ENCODE measurements around the gene ASTN1.
A peak's percentile ranks its signal among the peaks of the same experiment; 100 is the strongest.

ASTN1 gene

GRCh38 chr1:176919386-176920378 lies 244.8 kb downstream of the ASTN1 start:
- no peak for DNase-seq

DNA sequence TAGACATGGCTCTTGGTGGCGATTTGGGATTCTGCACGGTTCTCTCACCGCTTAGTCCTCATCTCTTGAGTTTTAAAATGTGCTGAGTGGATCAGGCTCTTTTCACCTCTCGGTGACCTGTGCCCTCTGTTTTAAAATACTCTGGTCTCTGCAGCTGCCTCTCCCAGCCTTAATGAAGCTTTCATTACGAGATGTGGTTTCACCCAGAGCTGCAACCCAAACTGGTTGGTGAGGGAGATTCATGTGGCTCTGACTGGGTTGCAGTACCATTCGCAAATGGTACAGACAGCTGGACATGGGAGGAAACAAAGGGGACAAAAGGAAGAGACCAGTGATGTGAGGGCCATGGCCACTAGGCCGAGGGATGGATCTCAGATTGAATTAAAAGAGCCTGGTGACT lies 258.9 kb downstream of the ASTN1 start:
- DNase-seq = no peak

DNA sequence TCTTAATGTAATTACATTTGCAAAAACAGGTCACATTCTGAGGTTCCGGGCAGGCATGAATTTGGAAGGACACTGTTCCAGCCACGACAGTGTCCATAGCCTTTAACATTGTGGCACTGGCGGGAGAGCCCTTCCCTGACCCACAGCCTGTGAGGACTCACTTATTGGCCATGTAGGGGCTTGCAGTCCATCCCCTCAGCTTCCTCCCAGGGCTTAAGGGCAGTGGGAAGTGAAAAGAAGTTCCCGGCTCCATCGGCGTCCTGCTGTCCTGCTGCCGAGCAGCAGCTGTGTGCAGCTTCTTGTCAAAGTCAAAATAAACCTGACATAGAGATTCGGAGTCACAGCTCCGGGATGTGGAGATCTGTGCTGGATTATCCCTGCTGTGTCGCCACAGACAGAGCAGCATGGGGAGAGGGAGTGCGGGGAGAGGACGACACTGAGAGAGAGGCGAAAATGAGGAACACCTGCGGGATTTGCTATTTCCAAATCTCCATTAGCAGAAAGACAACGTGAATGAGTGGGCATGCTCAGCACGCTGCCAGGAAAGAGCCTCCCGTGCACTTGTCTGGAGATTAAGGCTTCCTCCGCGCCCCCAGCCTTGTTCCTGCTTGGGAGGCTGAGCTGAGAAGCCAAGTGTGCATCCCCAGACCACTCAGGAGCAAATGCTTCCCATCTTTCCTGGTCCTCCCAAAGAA lies 260.3 kb downstream of the ASTN1 start:
- peak; percentile 46 for DNase-seq

DNA sequence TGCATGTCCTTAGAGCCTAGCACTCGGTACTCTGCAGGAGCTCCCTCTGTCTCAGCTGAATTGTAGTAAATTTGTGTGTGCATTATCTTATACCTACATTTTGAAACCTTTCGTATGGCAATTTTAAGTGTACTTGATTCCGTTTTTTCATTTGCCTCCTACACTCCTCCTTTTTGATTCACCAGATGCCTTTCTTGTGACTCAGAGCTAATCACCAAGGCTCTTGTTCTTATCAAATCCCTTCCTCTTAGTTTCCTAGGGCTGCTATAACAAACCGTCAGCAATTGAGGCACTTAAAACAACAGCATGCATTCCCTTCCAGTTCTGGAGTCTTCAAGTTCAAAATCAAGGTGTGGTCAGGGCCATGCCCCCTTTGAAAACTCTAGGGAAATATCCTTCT lies 261.0 kb downstream of the ASTN1 start:
- DNase-seq = peak; percentile 49

- DNase-seq = no peak
Measured at GRCh38 chr1:176899321-176899720, 265.2 kb downstream of the ASTN1 start.

DNA sequence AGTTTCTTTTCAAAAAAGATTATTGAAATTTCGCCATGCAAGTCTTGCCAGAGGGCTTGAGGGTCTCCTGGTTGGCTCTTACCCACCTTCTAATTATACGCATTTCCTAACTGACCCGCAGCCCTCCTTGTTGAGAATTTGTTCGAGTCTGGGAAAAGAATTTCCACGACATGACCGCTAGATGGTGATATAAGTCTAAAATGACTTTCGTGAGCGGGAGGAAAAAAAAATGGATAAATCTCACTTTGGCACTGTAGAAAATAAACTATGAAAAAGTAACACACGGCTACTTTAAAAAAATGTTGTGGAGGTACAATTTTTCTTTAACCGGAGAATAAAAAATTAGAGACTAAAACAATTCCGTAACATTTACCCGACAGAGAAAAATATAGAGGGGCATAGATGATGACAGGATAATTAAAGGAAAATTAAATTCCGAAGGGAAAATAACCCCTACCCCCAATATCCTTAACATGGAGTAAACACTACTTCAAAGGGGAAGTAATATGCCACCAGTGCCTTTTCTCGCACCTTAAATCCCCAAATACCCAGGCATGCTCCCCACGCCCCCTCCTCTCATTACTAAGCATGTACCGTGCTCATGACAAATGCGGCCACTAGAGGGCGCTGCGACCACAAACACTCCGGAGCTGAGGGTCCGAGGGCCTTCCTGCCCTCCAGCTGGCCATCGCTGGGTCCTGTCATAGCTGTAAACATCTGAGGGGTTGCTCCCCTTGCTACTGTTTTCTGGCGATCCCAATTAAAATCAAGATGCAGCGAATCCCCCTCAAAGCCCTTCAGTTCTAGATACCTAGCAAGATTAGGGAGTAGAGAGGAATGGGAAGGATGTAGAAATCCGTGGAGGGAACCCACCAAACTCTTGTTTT lies 266.9 kb downstream of the ASTN1 start:
- peak; percentile 91 for DNase-seq

- no peak for DNase-seq
Measured at GRCh38 chr1:176896216-176896615, 268.3 kb downstream of the ASTN1 start.

- no peak for DNase-seq
Measured at GRCh38 chr1:176894450-176894849, 270.1 kb downstream of the ASTN1 start.

DNA sequence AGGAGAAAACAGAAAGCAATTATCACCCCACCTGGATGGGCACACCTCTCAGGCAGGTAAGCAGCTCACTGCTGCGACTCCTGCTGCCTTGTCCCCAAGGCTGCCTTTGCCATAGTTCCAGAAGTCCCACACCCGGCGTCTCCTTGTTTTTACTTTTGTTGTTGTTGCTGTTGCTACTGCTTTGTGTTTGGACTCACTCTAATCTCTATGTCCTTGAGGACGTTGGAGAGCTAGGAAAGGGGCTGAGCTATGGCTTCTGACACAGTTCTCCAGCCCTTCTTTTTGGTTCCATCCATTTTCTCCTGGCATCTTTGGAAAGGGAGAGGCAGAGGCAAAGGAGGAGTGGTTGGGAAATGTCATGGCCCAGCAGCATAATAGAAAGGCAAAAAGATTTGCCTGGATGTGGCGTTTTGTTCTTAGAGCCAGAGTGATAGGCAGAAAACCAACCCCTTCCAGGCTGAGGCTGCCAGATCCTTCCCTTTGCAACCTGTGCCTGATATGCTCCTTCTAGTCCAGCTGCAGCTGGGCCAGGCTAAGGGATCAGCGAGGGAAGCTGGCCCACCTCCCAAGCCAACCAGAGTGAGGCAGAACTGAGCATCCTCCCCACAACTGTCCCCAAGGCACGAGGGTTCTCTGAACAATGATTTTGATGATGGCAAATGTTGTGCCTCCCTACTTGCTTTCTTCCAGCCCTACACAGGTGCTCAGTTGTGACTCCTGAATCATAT lies 270.7 kb downstream of the ASTN1 start:
- DNase-seq = no peak

- DNase-seq = no peak
Measured at GRCh38 chr1:176888471-176889032, 276.0 kb downstream of the ASTN1 start.

GRCh38 chr1:176885751-176886150 lies 278.8 kb downstream of the ASTN1 start:
- no peak for DNase-seq

DNA sequence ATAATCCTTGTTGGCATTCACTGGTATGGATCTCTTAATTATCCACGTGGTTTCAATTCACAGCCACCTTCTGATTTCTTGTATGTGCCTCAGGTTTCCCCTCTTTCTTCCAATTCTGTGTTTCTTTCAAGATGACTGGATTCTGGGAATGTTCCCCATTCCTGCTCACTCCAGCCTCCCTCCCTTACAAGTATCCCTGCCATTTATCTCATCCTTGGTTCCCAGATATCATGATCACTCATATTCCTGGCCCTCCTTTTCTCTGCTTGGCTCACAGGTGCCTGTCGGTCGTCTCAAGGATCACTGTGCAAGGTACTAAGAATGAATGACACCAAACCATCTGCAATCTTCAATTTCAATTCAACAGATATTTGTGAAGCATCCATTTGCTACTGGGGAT lies 279.2 kb downstream of the ASTN1 start:
- no peak for DNase-seq

DNA sequence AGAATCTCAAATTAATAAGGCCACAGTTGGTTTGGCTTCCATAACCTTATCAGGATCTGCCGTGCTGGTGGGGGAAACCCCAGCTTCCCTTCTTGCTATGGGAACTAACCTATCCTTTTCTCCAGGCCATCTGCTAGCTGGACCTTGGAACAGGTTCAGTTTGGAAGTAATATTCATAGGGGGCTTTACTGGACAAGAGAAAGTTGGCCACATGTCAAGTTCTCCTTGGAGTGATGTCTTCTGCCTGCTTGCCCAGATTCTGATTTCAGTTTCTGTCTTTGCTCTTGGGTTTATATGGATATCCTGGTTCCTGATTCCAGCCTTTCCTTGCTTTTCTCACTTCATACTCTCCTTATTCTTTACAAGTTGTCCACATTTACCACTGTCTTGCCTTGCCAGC lies 279.6 kb downstream of the ASTN1 start:
- no peak for DNase-seq

- DNase-seq = no peak
Measured at GRCh38 chr1:176884286-176884685, 280.2 kb downstream of the ASTN1 start.

DNA sequence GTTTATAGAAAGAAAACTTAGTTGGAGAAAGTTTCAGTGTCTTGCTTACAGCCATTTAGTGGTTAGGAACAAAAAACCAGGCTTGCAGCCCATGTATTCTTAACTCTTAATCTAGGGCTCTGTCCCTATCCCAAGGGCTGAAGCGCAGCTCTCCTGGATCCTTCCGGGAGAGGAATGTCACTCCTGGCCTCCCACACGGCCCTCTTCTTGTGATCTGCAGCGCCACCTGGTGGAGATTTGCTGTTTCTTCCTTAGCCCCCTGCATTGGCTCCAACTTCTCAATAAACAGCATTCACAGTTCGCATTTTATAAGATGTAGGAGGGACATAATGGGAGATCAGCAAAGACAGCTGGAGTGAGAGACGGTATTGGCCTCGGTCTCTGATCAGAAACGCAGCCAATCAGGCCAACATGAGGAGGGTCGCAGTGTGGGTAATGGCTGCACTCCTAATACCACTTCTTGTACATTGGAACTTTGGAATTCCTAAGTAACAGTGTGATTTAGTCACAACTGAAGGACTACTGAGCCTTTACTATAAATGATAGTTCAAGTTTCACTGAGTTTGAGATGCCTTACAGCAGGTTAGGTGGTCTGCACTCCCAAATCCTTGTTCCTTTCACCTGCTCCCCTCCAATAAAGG lies 283.4 kb downstream of the ASTN1 start:
- DNase-seq = peak; percentile 97

DNA sequence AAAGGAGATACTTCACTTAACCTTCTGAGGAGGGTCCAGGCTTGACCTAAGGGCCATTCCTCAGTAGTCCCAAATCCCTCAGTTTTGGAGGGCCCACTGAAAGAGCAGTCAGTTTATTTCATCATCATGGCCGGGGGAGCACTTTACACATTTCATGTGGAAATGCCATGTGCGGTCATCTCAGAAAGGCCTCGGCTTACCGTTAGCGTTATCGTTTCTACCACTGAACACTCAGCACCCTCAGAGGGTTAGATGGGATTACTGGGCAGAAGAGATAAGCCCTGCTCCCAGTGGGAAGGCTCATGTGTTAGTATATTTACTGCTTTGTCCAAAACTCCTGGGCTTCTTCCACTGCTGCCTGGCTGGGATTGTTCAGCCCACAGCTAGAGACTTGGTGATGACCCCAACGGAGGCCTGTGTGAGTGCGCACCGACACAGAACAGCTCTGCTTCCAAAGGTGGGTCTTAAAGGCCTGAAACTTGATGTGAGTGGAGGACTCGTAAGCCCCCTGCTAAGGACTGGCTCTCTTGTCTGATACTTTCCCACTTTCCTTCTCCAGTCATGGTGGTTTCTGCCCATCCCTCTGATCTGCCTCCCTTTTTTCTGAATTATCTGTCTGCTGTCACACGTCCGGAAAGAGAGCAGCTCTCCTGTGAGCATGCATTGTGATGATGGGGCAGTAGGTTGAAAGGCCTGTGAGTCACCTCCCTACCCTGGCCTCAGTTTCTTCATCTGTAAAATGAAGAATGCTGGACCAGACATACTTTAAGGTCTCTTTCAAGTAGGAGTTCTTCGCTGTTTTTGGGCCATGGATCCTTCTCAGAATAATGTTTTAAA lies 284.5 kb downstream of the ASTN1 start:
- DNase-seq = peak; percentile 46

GRCh38 chr1:176878750-176879536 lies 285.6 kb downstream of the ASTN1 start:
- DNase-seq = peak; percentile 62

DNA sequence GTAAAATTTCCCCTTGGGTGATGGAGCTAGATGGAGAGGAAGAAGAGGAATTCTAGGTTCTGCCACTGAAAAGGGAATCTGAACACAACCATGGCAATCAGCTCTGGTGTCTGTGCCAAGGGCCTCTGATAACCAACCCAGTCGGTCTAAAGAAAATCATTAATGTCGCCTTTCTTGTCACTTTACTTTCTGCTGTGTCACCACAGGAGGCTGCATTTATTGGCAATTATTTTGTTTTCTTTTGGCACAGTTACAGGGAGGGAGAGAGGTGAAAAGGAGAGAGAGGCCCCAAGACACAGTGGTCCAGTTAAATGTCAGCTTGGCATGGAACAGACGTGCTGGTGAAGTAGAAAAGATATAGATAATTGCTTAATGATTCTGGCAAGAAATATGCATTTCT lies 287.0 kb downstream of the ASTN1 start:
- no peak for DNase-seq

GRCh38 chr1:176876966-176877515 lies 287.5 kb downstream of the ASTN1 start:
- DNase-seq = no peak

Measured in NCI-H82 (cell line).